Left lung (tissue), 10 donors: Measurements from ENCODE around the gene NFIA. TPM values are rescaled to one million over a fixed set of nuclear protein-coding genes. Genes with fewer than 3 reads are reported as not detected.
A peak's percentile ranks its signal among the peaks of the same experiment; 100 is the strongest.

Source experiments
- ATAC-seq: fragments of 200-7000 bp; cut with Tn5 transposase; one replicate; pipeline ENCODE4 v1.9.1; 2020; ENCODE audit warnings: moderate library complexity
- DNase-seq, 4 donors: peaks; one replicate each; pipeline ENCODE4 v3.0.0-alpha.2; 2013 to 2020
- H3K27ac ChIP-seq, 2 donors: fragments of 200-600 bp; sonication (generic) in 1 of 2; one replicate each; pipeline versions ENCODE4 v1.5.0 to v1.8.0; 2020 to 2021
- H3K27me3 ChIP-seq, 2 donors: fragments of 200-600 bp; sonication (generic) in 1 of 2; one replicate each; pipeline versions ENCODE4 v1.5.0 to v1.8.0; 2020 to 2021
- H3K36me3 ChIP-seq, 2 donors: fragments of 200-600 bp; sonication (generic) in 1 of 2; one replicate each; pipeline versions ENCODE4 v1.5.0 to v1.8.0; 2020 to 2021
- H3K4me1 ChIP-seq, 2 donors: fragments of 200-600 bp; one replicate each; pipeline ENCODE4 v1.8.0; 2021
- H3K4me3 ChIP-seq, 2 donors: fragments of 200-600 bp; sonication (generic) in 1 of 2; one replicate each; pipeline versions ENCODE4 v1.5.0 to v1.8.0; 2020 to 2021; ENCODE audit warnings: mild to moderate bottlenecking in 1 of 2
- H3K9me3 ChIP-seq, 2 donors: fragments of 200-600 bp; sonication (generic) in 1 of 2; one replicate each; pipeline versions ENCODE4 v1.5.0 to v1.8.0; 2020 to 2021
- CTCF ChIP-seq, 2 donors: fragments of 200-600 bp; sonication (generic) in 1 of 2; IDR thresholded peaks; one replicate each; pipeline versions ENCODE4 v1.5.0 to v1.8.0; 2021; ENCODE audit warnings: antibody characterized with exemption in 2 of 2
- intact Hi-C, 2 donors: fragments of 100-400 bp; cut with DNase I; formaldehyde crosslinking; loops; one replicate each; pipeline versions ENCODE4 v1.11.2 to v1.14.2; 2022
- polyA plus RNA-seq, 6 donors: library from polyadenylated mRNA; unstranded; fragments of 120-200 nt; gene quantifications; one replicate each; pipeline ENCODE4 v1.2.1, GENCODE V29; 2013; ENCODE audit not compliant: insufficient read length in 6 of 6
- total RNA-seq, 2 donors: library from RNA; stranded (reverse); fragmentation: NEBNext Ultra II Directional; extraction: Animal tissue kit (Norgen Biotek cat#: 25700); gene quantifications; one replicate each; pipeline ENCODE4 v1.2.1, GENCODE V29; 2021
- donor health status: DM: no; HTN: yes; CAD: no.
- donor health status: DM: no; HTN: no; CAD: no.

NFIA gene
- total and polyA plus RNA-seq, 8 donors, result 30.4 to 60.7 (median 37.6) TPM

GRCh38 chr1:61447106-61447967 lies 365.0 kb downstream of the NFIA start:
- H3K4me1 ChIP-seq, result peaks cover 17 to 20% of the 10 kb centered on the region in 2 donors
- ATAC-seq (no peak), DNase-seq (no peak)
- no peak for TF ChIP-seq CTCF (IDR thresholded peaks at IDR 0.05)
- H3K9me3 ChIP-seq, result no peaks in the 10 kb centered on the region
- intact Hi-C loops, result no loop called here
- no peak overlapping the region for H3K27ac ChIP-seq
- no peak overlapping the region for H3K4me3 ChIP-seq
- H3K36me3 ChIP-seq, result no peaks in the 10 kb centered on the region
- H3K27me3 ChIP-seq, result no peaks in the 10 kb centered on the region

- ATAC-seq, result no peak
- H3K4me1 ChIP-seq, result peaks cover 20 to 27% of the 10 kb centered on the region in 2 donors
- no peaks in the 10 kb centered on the region for H3K36me3 ChIP-seq
- H3K4me3 ChIP-seq, result no peak overlapping the region
- H3K27ac ChIP-seq, result no peak overlapping the region
- no peaks in the 10 kb centered on the region for H3K9me3 ChIP-seq
- DNase-seq, result no peak
- no peak for TF ChIP-seq CTCF (IDR thresholded peaks at IDR 0.05)
- intact Hi-C loops, result no loop called here
- no peaks in the 10 kb centered on the region for H3K27me3 ChIP-seq
Measured at GRCh38 chr1:61447968-61448430, 365.6 kb downstream of the NFIA start.

GRCh38 chr1:61448914-61449313 lies 366.6 kb downstream of the NFIA start:
- H3K9me3 ChIP-seq, result no peaks in the 10 kb centered on the region
- H3K4me1 ChIP-seq, result peaks cover 20 to 36% of the 10 kb centered on the region in 2 donors
- no peaks in the 10 kb centered on the region for H3K27me3 ChIP-seq
- peak in 1 of 4 donors; percentile 38 for DNase-seq
- intact Hi-C loops, result no loop called here
- TF ChIP-seq CTCF (IDR thresholded peaks at IDR 0.05), result no peak
- ATAC-seq, result no peak
- H3K27ac ChIP-seq, result no peak overlapping the region
- H3K4me3 ChIP-seq, result no peak overlapping the region
- H3K36me3 ChIP-seq, result no peaks in the 10 kb centered on the region

GRCh38 chr1:61449410-61449809 lies 367.0 kb downstream of the NFIA start:
- intact Hi-C loops, result no loop called here
- peaks cover 17 to 38% of the 10 kb centered on the region in 2 donors for H3K4me1 ChIP-seq
- DNase-seq, result no peak
- no peak for TF ChIP-seq CTCF (IDR thresholded peaks at IDR 0.05)
- no peak for ATAC-seq
- no peaks in the 10 kb centered on the region for H3K36me3 ChIP-seq
- H3K27ac ChIP-seq, result no peak overlapping the region
- no peaks in the 10 kb centered on the region for H3K9me3 ChIP-seq
- no peak overlapping the region for H3K4me3 ChIP-seq
- H3K27me3 ChIP-seq, result no peaks in the 10 kb centered on the region

- peak overlapping the region in 1 of 2 donors; percentile 27 for H3K27ac ChIP-seq
- H3K9me3 ChIP-seq, result no peaks in the 10 kb centered on the region
- H3K27me3 ChIP-seq, result no peaks in the 10 kb centered on the region
- peaks cover 17 to 38% of the 10 kb centered on the region in 2 donors for H3K4me1 ChIP-seq
- peaks cover 0 to under 1% of the 10 kb centered on the region in 2 donors for H3K36me3 ChIP-seq
- no peak for TF ChIP-seq CTCF (IDR thresholded peaks at IDR 0.05)
- DNase-seq (peak in 1 of 4 donors; percentile 39), ATAC-seq (peak; percentile 22)
- no peak overlapping the region for H3K4me3 ChIP-seq
- intact Hi-C loops, result loop anchor here in 1 of 2 donors (10.0 kb wide), 2 partner anchors 396 to 476 kb away; no protein-coding TSS in a partner anchor
Measured at GRCh38 chr1:61450454-61450853, 368.1 kb downstream of the NFIA start.
